22Rv1 (cell line): ENCODE measurements around the gene ASPSCR1.

Experiments used
- ZFX ChIP-seq: fragments of 450-650 bp; IDR thresholded peaks from 2 replicates; pipeline ENCODE4 v1.6.1; 2017; ENCODE audit warnings: antibody characterized with exemption, borderline replicate concordance
- TF ChIP-seq, protein P1 (sequence below): fragments of 450-650 bp; IDR thresholded peaks from 2 replicates; pipeline ENCODE4 v1.5.1; 2017; ENCODE audit warnings: mild to moderate bottlenecking

DNA sequence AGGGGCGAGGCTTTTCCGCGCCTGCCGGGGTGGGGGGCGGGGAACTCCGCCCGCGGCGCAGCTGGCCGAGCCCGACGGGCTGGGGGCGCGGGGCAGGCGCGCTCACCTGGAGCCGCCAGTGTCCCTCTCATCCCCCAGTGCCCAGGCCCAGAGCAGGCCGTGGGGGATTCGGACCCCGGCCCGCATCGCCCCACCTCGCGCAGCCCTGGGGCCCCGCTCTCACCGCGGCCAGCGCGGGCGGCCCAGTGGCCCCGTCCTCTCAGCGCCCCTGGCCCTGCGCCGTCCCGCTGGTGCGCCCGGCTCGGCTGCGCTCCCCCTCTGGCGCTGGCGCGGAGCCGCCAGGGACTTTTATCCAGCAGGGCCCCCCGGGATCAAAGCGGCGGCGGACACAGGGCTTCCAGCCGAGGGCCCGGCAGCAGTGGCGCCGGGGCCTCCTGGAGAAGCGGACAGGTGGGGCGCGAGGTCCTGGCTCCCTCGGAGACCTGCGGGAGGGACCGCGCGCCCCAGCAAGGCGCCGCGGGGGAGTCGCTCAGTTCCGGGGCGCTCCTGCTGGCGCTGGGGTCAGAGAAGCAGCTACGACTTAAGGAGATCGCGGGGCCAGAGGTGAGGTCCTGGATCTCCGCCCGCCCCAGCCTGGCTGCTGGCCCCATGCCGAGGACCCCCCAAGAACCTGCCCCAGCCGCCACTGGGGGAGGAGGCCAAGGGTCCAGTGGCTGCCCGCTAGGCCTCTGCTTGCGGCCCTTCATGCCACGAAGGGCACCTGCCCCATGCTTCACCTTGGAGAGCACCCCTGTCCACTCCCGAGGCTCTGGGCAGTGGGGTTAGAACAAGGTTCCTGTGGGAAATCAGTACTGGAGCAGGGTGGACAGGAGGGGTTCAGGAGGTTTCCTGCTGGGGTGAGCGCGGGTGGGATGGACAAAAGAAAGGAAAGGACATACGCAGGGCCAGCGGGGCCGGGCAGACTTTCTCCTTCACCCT lies 15.6 kb upstream of the ASPSCR1 start:
- TF ChIP-seq, protein P1, sequence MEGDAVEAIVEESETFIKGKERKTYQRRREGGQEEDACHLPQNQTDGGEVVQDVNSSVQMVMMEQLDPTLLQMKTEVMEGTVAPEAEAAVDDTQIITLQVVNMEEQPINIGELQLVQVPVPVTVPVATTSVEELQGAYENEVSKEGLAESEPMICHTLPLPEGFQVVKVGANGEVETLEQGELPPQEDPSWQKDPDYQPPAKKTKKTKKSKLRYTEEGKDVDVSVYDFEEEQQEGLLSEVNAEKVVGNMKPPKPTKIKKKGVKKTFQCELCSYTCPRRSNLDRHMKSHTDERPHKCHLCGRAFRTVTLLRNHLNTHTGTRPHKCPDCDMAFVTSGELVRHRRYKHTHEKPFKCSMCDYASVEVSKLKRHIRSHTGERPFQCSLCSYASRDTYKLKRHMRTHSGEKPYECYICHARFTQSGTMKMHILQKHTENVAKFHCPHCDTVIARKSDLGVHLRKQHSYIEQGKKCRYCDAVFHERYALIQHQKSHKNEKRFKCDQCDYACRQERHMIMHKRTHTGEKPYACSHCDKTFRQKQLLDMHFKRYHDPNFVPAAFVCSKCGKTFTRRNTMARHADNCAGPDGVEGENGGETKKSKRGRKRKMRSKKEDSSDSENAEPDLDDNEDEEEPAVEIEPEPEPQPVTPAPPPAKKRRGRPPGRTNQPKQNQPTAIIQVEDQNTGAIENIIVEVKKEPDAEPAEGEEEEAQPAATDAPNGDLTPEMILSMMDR = 0 out of 2 replicates have a peak, but pooled peaks have one; percentile 3
- TF ChIP-seq ZFX = no peak
